B cell (primary cell): ENCODE data around the gene SNED1.

ENCODE experiments used
- CTCF ChIP-seq: fragments of 200-600 bp; IDR thresholded peaks from one replicate; pipeline ENCODE4 v1.8.0; 2022; ENCODE audit warnings: antibody characterized with exemption, mild to moderate bottlenecking
- EZH2 ChIP-seq: IDR thresholded peaks from 2 replicates; pipeline ENCODE4 v1.6.1; 2012; ENCODE audit warnings: borderline replicate concordance, low read depth, mild to moderate bottlenecking, moderate library complexity, low read length; ENCODE audit not compliant: insufficient read depth, poor library complexity, severe bottlenecking

GRCh38 chr2:241105641-241106040 lies 107.2 kb downstream of the SNED1 start:
- no peak for TF ChIP-seq CTCF
- TF ChIP-seq EZH2: no peak
